PFSK-1 (cell line): ENCODE results near the gene FAM13A.

Experiments
- REST ChIP-seq, 2 experiments: IDR thresholded peaks; 2 replicates each; pipeline versions ENCODE4 v1.6.1 to v1.8.0; 2011 to 2012; ENCODE audit warnings: low read depth in 2 of 2, low read length in 2 of 2, control low read depth in 1 of 2, inconsistent platforms in 1 of 2, mild to moderate bottlenecking in 1 of 2, moderate library complexity in 1 of 2; ENCODE audit not compliant: insufficient read depth in 1 of 2
- SIN3A ChIP-seq: IDR thresholded peaks from 2 replicates; pipeline ENCODE4 v1.6.1; 2012; ENCODE audit warnings: mild to moderate bottlenecking, low read length, moderate library complexity, borderline replicate concordance; ENCODE audit not compliant: insufficient read depth

GRCh38 chr4:88989990-88990389 lies 67.0 kb downstream of the FAM13A start:
- TF ChIP-seq REST (IDR thresholded peaks at IDR 0.05; ENCODE audit: insufficient read depth in 1 of 2, low read depth in 2 of 2, low read length in 2 of 2) (no peak), SIN3A (no peak)
